ENCODE results near the gene CSTPP1. TPM values are rescaled to one million over a fixed set of nuclear protein-coding genes. Genes with fewer than 3 reads are reported as not detected.

The CSTPP1 gene
- total RNA-seq, 3 donors from 2014 or later: 31.9 to 41.1 (median 32.8) TPM

DNA sequence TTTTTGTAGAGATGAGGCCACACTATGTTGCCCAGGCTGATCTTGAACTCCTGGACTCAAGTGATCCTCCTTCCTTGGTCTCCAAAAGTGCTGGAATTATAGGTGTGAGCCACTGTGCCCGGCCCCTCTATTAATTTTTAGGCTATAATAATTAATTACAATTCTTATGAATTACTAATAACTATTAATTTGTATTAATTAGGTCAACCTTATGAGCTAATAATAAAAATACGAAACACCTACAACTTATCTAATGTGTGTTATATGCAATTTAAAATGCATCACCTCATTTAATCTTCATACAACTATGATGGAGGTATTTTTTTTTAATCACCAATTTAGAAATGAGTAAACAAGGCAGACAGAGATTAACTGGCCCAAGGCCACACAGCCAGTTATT lies 44.5 kb upstream of the CSTPP1 start:
- TF ChIP-seq, protein P1, sequence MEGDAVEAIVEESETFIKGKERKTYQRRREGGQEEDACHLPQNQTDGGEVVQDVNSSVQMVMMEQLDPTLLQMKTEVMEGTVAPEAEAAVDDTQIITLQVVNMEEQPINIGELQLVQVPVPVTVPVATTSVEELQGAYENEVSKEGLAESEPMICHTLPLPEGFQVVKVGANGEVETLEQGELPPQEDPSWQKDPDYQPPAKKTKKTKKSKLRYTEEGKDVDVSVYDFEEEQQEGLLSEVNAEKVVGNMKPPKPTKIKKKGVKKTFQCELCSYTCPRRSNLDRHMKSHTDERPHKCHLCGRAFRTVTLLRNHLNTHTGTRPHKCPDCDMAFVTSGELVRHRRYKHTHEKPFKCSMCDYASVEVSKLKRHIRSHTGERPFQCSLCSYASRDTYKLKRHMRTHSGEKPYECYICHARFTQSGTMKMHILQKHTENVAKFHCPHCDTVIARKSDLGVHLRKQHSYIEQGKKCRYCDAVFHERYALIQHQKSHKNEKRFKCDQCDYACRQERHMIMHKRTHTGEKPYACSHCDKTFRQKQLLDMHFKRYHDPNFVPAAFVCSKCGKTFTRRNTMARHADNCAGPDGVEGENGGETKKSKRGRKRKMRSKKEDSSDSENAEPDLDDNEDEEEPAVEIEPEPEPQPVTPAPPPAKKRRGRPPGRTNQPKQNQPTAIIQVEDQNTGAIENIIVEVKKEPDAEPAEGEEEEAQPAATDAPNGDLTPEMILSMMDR (IDR thresholded peaks at IDR 0.05): no peak
- Histone ChIP-seq H3K4me3 (no peak overlapping the region), H3K9me3 (no peaks in the 10 kb centered on the region), H3K36me3 (ENCODE audit: low read depth) (no peaks in the 10 kb centered on the region), H3K4me1 (ENCODE audit: low read depth) (no peaks in the 10 kb centered on the region)
- intact Hi-C loops (cut with DNase I, micrococcal nuclease): no loop called here
- DNase-seq (no peak), ATAC-seq (no peak)

DNA sequence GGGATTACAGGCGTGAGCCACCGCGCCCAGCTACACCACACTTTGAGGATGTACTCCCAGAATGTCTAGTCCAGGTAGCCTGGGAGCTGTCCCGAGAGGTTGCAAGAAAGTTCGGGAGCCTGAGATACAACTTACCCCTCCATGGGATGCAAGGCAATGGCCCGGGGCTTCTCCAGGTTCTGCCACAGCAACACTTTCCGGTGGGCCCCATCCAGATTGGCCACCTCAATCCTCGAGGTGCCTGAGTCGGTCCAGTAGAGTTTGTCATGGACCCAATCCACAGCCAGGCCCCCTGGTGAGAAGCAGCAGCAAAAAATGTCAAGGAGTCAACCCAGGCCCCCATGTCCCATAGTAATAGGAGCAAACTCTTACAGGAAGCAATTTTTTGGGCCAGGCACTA lies 43.7 kb upstream of the CSTPP1 start:
- Histone ChIP-seq H3K4me1 (ENCODE audit: low read depth) (no peaks in the 10 kb centered on the region), H3K4me3 (no peak overlapping the region), H3K9me3 (no peaks in the 10 kb centered on the region), H3K36me3 (ENCODE audit: low read depth) (no peaks in the 10 kb centered on the region)
- intact Hi-C loops (cut with DNase I, micrococcal nuclease): no loop called here
- TF ChIP-seq, protein P1 (IDR thresholded peaks at IDR 0.05): no peak
- no peak for DNase-seq
- ATAC-seq: no peak

DNA sequence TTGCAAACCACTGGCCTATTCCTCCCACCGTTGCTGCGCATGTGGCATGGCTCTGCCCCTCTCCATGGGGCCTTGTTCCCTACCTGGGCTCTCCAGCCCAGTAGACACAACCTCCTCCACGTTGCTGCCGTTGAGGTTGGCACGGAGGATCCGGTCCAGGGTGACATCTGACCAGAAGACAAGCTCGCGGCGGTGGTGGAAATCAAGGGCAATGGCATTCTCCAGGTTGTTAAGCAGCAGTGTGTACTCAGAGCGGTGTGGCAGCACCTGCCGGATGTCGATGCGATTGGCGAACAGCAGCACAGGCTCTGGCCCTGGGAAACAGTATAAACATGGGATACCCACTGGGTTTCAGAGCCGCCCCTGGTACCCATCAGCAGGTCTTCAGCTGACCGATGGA lies 42.1 kb upstream of the CSTPP1 start:
- no peak for DNase-seq
- TF ChIP-seq, protein P1 (IDR thresholded peaks at IDR 0.05): no peak
- H3K9me3 ChIP-seq: no peaks in the 10 kb centered on the region
- ATAC-seq: no peak
- H3K4me1 ChIP-seq (ENCODE audit: low read depth): no peaks in the 10 kb centered on the region
- no peak overlapping the region for H3K4me3 ChIP-seq
- H3K36me3 ChIP-seq (ENCODE audit: low read depth): no peaks in the 10 kb centered on the region
- intact Hi-C loops (cut with DNase I, micrococcal nuclease): no loop called here

DNA sequence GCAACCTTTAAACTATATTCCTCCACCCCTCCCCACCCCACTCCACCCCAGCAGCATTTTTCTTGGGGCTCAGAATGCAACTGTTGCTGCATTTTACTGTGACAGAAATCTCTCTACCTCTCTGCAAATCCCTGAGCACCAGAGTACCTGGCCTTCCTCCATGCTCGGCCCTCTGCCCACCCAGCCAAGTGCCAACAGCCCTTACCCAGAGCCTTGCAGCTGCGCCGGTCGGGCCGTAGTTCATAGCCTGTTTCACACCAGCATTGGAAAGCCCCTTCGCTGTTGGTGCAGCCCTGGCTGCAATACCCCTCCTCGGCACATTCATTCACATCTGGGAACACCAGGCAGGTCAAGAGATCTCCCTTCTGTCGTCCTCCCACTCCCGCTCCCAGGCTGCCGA lies 41.6 kb upstream of the CSTPP1 start:
- intact Hi-C loops (cut with DNase I, micrococcal nuclease): no loop called here
- Histone ChIP-seq H3K4me3 (no peak overlapping the region), H3K9me3 (no peaks in the 10 kb centered on the region), H3K36me3 (ENCODE audit: low read depth) (no peaks in the 10 kb centered on the region), H3K4me1 (ENCODE audit: low read depth) (no peaks in the 10 kb centered on the region)
- TF ChIP-seq, protein P1 (IDR thresholded peaks at IDR 0.05): no peak
- DNase-seq: no peak
- ATAC-seq: no peak

DNA sequence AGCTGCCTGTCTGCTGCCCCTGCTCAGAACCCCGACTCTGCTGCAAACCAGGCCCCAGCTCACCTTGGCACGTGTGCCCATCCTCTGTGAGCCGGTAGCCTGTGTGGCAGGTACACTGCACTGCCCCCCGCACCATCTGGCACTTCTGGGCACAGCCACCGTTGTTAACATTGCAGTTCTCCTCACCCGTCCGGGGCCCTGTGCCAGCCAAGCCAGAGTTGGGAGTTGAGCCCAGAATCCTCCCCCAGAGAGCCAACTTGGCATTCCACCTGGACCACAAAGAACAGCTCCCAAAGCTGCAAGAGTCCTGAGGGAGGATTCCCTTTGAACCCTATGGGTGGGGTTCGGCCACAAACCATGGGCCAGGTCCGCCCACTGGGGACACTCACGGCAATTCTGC lies 40.7 kb upstream of the CSTPP1 start:
- H3K36me3 ChIP-seq (ENCODE audit: low read depth): no peaks in the 10 kb centered on the region
- TF ChIP-seq, protein P1 (IDR thresholded peaks at IDR 0.05): no peak
- H3K9me3 ChIP-seq: no peaks in the 10 kb centered on the region
- ATAC-seq: no peak
- no peak overlapping the region for H3K4me3 ChIP-seq
- H3K4me1 ChIP-seq (ENCODE audit: low read depth): no peaks in the 10 kb centered on the region
- intact Hi-C loops (cut with DNase I, micrococcal nuclease): no loop called here
- DNase-seq: no peak

DNA sequence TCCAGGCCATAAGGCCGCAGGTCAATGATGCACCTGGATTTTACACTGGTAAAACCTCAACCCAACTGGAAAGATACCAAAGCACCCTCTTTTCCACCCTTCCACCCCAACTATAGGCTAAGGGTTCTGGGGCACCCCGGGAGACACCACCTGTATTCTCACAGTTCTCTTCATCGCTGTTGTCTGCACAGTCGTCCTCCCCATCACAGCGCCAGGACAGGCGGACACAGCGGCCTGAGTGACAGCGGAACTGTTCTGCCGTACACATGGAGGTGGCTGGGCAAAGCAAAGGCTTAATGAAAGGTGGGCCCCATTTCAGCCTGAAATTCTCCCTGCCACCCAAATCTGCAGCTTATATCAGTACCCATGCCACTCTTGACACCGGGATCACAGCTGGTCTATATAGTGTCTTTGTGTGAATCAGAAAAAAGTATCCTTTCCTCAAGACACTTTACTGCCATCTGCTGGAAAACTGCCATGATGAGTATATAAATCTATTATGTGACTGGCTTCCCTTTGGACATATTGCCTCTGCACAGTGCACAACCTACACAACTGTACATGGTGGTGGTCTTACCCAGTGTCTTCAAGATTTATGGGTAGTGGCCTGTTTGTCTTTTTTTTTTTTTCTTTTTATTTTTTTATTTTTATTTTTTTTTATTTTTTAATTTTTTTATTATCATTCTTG lies 39.7 kb upstream of the CSTPP1 start:
- Histone ChIP-seq H3K36me3 (ENCODE audit: low read depth) (no peaks in the 10 kb centered on the region), H3K4me1 (ENCODE audit: low read depth) (no peaks in the 10 kb centered on the region), H3K9me3 (no peaks in the 10 kb centered on the region), H3K4me3 (no peak overlapping the region)
- ATAC-seq (peak; percentile 66), DNase-seq (peak in 1 of 3 donors; percentile 54)
- intact Hi-C loops (cut with DNase I, micrococcal nuclease): no loop called here
- TF ChIP-seq, protein P1 (IDR thresholded peaks at IDR 0.05): no peak
